ENCODE measurements around the gene ATG13.

ATG13 gene

DNA sequence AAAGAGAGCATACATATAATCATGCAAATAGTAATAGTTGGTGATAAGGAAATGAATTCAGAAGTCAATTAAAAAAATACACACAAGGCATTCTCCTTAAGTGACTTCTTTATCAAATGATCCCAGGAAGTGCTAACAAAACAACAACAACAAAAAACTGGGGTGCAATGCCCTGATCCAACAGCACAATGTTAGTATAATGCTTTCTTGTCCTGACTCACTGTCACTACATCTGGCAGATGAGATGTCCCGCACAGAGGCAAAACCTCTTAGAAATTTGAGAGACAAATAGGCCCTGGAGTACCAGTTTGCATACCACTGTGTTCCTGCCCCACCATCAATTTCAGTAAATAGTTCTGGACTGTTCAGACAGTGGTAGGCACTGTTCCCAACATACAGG, 12.6 kb upstream of the ATG13 start:
- DNase-seq (ENCODE audit: low spot score), result no peak

GRCh38 chr11:46607516-46607915, 9.8 kb upstream of the ATG13 start:
- no peak for DNase-seq (ENCODE audit: low spot score)

DNA sequence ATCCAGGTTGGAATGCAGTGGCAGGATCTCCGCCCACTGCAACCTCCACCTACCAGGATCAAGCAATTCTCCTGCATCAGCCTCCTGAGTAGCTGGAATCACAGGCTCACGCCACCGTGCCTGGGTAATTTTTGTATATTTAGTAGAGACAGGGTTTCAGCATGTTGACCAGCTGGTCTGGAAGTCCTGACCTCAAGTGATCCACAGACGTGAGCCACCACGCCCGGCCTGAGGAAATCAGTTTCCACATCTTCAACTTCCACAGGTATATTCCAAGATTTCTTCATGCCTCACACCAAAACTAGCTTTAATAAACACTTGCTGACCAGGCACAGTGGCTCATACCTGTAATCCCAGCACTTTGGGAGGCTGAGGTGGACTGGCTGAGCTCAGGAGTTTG, 8.0 kb upstream of the ATG13 start:
- no peak for DNase-seq (ENCODE audit: low spot score)

- no peak for DNase-seq (ENCODE audit: low spot score)
These were observed 5.6 kb upstream of the ATG13 start for GRCh38 chr11:46611526-46612304.

DNA sequence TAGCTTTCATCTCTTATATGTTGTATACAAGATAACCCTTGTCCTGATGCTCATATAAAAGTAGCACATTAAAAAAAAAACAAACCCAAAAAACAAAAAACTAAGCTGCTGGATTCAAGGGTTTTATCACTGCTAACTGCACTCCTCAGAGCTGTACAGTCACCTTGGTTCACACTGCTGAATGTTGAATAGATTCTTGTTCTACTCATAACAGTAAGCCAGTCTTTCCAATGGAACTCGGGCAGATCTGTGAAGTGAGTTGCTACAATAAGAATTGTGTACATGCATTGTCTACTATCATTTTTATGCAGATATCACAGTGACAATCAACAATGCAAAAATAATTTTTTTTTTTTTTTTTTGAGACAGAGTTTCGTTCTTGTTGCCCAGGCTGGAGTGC, 5.0 kb upstream of the ATG13 start:
- DNase-seq (ENCODE audit: low spot score), result no peak

GRCh38 chr11:46615756-46616155, 1.6 kb upstream of the ATG13 start:
- no peak for DNase-seq (ENCODE audit: low spot score)

DNA sequence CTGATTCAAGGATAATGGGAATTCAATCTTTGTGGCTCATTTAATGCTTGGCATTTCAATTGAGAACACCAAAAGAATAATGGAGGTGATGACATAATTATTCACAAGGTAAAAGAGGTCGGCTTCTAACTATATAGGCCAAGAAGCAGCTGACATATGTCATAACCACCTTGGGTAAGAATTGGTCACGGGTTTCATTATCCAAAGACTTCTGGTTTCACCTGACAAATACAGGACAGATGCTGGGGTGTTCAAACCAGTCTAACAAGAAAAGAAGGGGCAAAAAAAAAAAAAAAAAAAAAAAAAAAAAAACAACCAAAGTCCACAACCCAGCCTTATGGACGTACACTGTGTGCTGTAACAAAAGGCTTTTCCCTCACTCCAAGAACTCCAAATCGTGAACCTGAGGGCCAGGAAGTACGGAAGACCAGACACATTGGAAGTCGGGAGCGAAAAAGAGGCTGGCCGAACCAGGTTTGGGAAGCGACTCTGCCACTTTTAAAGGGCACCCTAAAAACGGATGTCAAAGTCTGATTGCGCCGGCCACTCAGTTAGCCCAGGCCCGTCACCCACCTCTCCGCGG, 711 bp upstream of the ATG13 start:
- no peak for DNase-seq (ENCODE audit: low spot score)

GRCh38 chr11:46617972-46618314, 590 bp downstream of the ATG13 start:
- no peak for DNase-seq (ENCODE audit: low spot score)

DNA sequence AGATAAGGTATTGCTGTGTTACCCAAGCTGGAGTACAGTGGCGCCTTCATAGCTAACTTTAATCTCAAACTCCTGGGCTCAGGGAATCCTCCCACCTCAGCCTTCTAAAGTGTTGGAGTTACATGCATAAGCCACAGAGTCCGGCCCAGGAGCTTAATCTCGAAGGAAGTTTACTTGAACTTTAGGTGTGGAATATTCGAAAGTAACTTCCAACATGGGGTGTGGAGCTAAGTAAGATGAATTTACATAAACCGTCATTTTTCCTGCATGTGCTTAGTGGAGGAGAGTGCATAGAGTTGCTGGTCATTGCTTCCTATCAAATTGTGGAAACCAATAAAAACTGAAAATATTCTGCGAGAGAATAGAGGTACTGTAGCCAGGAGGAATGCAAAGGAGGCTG, 1.5 kb downstream of the ATG13 start:
- no peak for DNase-seq (ENCODE audit: low spot score)

DNA sequence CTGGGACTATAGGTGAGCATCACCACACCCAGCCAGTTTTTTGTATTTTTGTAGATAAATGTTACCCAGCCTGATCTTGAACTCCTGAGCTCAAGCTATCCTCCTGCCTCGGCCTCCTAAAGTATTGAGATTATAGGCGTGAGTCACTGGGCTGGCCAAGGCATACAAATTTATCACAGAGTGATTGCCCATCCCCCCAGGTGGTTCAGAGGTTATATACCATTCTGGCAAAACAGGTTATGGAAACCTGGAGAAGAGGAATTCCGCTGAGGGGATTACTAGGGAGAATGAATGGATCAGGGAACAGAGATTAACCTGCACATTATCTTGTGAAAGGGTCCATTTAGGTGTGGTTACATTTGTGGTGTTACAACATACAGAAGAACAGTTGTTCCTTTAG, 8.1 kb downstream of the ATG13 start:
- DNase-seq (ENCODE audit: low spot score), result no peak

- no peak for DNase-seq (ENCODE audit: low spot score)
These were observed 11.6 kb downstream of the ATG13 start for GRCh38 chr11:46628961-46629360.

- no peak for DNase-seq (ENCODE audit: low spot score)
These were observed 12.9 kb downstream of the ATG13 start for GRCh38 chr11:46630237-46630636.

DNA sequence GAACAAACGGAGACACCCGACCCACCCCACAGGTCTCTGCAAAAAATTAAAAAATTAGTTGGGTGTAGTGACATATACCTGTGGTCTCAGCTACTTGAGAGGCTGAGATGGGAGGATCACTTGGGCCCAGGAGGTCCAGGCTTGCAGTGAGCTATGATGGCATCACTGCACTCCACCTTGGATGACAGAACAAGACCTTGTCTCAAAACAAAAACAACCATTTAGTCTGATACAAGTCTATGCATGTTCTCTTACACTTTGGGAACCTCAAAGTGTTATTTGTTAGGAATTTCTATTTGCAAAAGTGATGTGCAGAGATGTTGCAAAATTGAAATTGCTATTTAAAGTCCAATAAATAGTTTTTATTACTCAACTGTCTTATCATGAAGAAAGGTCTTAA, 14.3 kb downstream of the ATG13 start:
- no peak for DNase-seq (ENCODE audit: low spot score)

GRCh38 chr11:46632502-46632901, 15.1 kb downstream of the ATG13 start:
- DNase-seq (ENCODE audit: low spot score), result no peak

DNA sequence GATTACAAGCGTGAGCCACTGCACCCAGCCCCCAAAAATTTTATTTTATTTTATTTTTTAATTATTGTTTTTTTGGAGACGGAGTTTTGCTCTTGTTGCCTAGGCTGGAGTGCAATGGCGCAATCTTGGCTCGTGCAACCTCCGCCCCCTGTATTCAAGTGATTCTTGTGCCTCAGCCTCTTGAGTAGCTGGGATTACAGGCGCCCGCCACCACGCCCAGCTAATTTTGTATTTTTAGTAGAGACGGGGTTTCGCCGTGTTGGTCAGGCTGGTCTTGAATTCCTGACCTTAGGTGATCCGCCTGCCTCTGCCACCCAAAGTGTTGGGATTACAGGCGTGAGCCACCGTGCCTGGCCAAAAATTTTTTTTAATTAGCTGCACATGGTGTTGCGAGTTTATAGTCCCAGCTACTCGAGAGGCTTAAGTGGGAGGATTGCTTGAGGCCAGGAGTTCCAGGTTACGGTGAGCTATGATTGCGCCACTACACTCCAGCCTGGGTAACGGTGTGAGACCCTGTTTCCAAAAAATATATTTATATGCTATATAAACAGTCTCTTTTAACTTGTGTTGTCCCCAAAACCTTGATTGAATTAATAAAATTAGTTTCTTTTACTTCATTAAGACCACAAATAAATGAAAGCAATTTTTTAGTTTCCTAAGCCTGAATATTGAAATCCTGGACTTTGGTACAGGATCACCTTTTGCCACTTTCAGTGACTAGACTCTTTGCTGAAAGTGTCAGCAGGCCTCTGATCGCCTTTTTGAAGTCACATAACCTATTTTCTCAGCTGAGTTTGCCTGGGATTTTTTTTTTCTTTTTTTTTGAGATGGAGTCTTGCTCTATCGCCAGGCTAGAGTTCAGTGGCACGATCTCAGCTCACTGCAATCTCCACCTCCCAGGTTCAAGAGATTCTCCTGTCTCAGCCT, 16.2 kb downstream of the ATG13 start:
- no peak for DNase-seq (ENCODE audit: low spot score)

GRCh38 chr11:46635557-46636139, 18.3 kb downstream of the ATG13 start:
- no peak for DNase-seq (ENCODE audit: low spot score)

- DNase-seq (ENCODE audit: low spot score), result no peak
These were observed 20.2 kb downstream of the ATG13 start for GRCh38 chr11:46637546-46637945.

DNA sequence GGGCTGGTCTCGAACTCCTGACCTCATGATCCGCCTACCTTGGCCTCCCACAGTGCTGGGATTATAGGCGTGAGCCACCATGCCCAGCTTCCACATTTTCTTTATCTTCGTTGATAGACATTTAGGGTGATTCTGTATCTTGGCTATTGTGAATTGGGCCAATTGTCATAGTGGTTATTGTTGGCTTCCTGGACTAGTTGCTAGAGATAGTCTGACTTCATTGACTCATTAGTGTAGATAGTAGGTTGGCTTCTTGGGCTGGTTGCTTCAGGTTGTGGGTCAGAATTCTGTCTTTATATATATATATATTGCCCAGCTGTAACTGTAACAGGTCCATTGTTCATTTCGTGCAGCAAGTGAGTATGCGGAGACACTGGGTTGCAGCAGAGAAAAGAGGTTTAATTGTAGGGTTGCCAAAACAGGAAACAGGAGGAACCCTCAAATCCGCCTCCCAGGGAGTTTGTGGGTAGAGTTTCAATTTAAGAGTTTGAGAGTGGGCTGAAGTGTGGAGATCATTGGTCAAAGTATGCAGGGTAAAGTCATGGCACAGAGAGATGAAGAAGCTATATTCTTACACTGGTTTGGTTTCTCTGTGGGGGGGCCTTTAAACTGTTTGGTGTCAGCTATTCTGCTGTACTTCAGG, 22.0 kb downstream of the ATG13 start:
- DNase-seq (ENCODE audit: low spot score), result no peak

DNA sequence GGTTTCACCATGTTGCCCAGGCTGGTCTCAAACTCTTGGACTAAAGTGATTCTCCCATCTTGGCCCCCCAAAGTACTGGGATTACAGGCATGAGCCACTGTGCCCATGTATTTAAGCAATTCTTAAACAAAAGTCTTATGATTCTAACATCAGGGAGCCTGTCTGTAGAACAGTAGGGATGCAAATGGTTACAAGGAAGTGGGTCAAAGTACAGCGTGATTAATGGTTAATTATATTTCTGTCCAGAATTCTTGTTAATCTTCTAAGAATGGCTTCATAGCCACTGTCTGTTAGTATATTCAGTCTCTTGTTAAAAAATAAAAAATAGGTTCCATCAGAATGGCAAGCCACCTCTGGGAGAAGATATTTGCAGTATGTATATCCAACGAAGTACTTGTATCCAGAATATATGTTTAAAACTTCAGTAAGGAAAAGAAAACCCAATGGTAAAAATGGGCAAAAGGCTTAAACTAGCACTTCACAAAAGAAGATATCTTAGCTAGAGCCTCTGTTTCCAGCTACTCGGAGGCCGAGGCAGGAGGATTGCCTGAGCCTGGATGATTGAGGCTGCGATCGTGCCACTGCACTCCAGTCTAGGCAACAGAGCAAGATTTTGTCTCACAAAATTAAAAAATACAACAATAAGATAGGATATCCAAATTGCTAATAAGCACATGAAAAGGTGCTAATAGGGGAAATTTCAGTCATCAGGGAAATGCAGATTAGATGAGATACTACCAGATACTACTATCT, 22.9 kb downstream of the ATG13 start:
- no peak for DNase-seq (ENCODE audit: low spot score)

GRCh38 chr11:46641639-46642038, 24.3 kb downstream of the ATG13 start:
- DNase-seq (ENCODE audit: low spot score), result no peak

All from SK-N-DZ (cell line).